Measurements from ENCODE around the gene FAM210A. TPM values are rescaled to one million over a fixed set of nuclear protein-coding genes. Genes with fewer than 3 reads are reported as not detected.

The FAM210A gene
- polyA plus RNA-seq, 2 of the 4 experiments (the other 2 are of a cell fraction) = 17.1 to 26.2 TPM

GRCh38 chr18:13710414-13710831 lies 15.9 kb downstream of the FAM210A start:
- TF ChIP-seq CBX2 (IDR thresholded peaks at IDR 0.05; ENCODE audit: borderline replicate concordance, low read depth) = no peak
- no peak for TF ChIP-seq POLR2AphosphoS2 (conservative IDR thresholded peaks at IDR 0.05; ENCODE audit: low read length)
- TF ChIP-seq SMC3 (IDR thresholded peaks at IDR 0.05) = no peak
- no peak for TF ChIP-seq ESRRA (IDR thresholded peaks at IDR 0.05; ENCODE audit: borderline replicate concordance, low read length)
- no peak for TF ChIP-seq REST (IDR thresholded peaks at IDR 0.05)
- TF ChIP-seq, protein P1, sequence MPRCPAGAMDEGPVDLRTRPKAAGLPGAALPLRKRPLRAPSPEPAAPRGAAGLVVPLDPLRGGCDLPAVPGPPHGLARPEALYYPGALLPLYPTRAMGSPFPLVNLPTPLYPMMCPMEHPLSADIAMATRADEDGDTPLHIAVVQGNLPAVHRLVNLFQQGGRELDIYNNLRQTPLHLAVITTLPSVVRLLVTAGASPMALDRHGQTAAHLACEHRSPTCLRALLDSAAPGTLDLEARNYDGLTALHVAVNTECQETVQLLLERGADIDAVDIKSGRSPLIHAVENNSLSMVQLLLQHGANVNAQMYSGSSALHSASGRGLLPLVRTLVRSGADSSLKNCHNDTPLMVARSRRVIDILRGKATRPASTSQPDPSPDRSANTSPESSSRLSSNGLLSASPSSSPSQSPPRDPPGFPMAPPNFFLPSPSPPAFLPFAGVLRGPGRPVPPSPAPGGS (IDR thresholded peaks at IDR 0.05) = no peak
- no peak for TF ChIP-seq CHD4 (IDR thresholded peaks at IDR 0.05; ENCODE audit: borderline replicate concordance)
- no peak for TF ChIP-seq CEBPB (IDR thresholded peaks at IDR 0.05)
- no peak for TF ChIP-seq PBX3 (IDR thresholded peaks at IDR 0.05)
- no peak for TF ChIP-seq MAZ (IDR thresholded peaks at IDR 0.05; ENCODE audit: borderline replicate concordance, low read depth, low read length)
- TF ChIP-seq RNF2 (IDR thresholded peaks at IDR 0.05; ENCODE audit: borderline replicate concordance, low read depth) = no peak
- no peak for TF ChIP-seq TFCP2L1 (CRISPR knock-in tag; IDR thresholded peaks at IDR 0.05)
- TF ChIP-seq KDM1A (IDR thresholded peaks at IDR 0.05; ENCODE audit: low read depth) = no peak
- TF ChIP-seq, protein P2, sequence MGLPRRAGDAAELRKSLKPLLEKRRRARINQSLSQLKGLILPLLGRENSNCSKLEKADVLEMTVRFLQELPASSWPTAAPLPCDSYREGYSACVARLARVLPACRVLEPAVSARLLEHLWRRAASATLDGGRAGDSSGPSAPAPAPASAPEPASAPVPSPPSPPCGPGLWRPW (IDR thresholded peaks at IDR 0.05) = no peak
- TF ChIP-seq RARB (CRISPR knock-in tag; IDR thresholded peaks at IDR 0.05) = no peak
- no peak for TF ChIP-seq JUN (IDR thresholded peaks at IDR 0.05)
- TF ChIP-seq RFX5 (IDR thresholded peaks at IDR 0.05) = no peak
- H3K4me3 ChIP-seq = no peak overlapping the region
- ChIA-PET CTCF (interaction anchor here (0.8 kb wide), 1 partner anchor 16 kb away, joined by 3 read pairs; no protein-coding TSS in a partner anchor), POLR2A (no interaction called here)
- 72% methylated on average over 6 of the region's 6 CpGs for WGBS (ENCODE audit: missing lambda C conversion rate)
- no peaks in the 10 kb centered on the region for H3K4me1 ChIP-seq
- H3K27ac ChIP-seq = no peak overlapping the region
- peak in 1 of 2 experiments; percentile 14 for DNase-seq (ENCODE audit: low read depth in 1 of 2, low spot score in 1 of 2)
- no peaks in the 10 kb centered on the region for H3K9me3 ChIP-seq
- H3K4me2 ChIP-seq = no peak overlapping the region
- no peak for ATAC-seq
- FAIRE-seq = no peak

DNA sequence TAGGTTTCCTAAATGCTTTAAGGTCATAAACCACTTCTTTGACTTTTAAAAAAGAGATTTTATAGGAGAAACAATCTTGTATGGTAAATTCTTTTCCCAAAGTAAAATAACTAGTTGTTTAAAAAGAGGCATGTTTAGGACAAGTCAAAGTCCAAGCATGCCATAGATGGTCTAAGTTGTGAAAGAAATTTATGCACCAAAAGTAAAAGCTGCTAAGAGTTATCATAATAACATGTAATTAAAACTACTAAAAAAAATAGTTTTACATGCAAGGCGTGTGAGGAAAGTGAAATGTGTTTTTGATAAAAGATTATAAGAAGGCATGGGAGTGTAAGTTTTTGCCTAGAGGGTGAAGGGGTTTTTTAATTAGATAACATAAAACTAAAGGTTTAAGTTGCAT lies 22.5 kb downstream of the FAM210A start:
- Histone ChIP-seq H3K4me2 (no peak overlapping the region), H3K9me3 (peaks cover 11% of the 10 kb centered on the region; the same call in 2 of the 3 replicates), H3K4me3 (no peak overlapping the region), H3K27ac (no peak overlapping the region), H3K4me1 (no peaks in the 10 kb centered on the region)
- FAIRE-seq (no peak), ATAC-seq (no peak), DNase-seq (ENCODE audit: low read depth in 1 of 2, low spot score in 1 of 2) (peak in 1 of 2 experiments; percentile 37)
- CTCF ChIA-PET = no interaction called here
- 91% methylated on average over 1 of the region's 1 CpG for whole genome bisulfite sequencing (ENCODE audit: missing lambda C conversion rate)
- no peak for TF ChIP-seq POLR2A (IDR thresholded peaks at IDR 0.05; ENCODE audit: low read length)
- peak; percentile 82 for TF ChIP-seq ZFP36 (IDR thresholded peaks at IDR 0.05; ENCODE audit: borderline replicate concordance, partially characterized antibody)
- POLR2A ChIA-PET = no interaction called here
